ENCODE results near the gene DNLZ.

GRCh38 chr9:136386018-136386417 lies 22.5 kb upstream of the DNLZ start:
- TF ChIP-seq, protein P1, sequence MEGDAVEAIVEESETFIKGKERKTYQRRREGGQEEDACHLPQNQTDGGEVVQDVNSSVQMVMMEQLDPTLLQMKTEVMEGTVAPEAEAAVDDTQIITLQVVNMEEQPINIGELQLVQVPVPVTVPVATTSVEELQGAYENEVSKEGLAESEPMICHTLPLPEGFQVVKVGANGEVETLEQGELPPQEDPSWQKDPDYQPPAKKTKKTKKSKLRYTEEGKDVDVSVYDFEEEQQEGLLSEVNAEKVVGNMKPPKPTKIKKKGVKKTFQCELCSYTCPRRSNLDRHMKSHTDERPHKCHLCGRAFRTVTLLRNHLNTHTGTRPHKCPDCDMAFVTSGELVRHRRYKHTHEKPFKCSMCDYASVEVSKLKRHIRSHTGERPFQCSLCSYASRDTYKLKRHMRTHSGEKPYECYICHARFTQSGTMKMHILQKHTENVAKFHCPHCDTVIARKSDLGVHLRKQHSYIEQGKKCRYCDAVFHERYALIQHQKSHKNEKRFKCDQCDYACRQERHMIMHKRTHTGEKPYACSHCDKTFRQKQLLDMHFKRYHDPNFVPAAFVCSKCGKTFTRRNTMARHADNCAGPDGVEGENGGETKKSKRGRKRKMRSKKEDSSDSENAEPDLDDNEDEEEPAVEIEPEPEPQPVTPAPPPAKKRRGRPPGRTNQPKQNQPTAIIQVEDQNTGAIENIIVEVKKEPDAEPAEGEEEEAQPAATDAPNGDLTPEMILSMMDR (IDR thresholded peaks at IDR 0.05), result no peak
- TF ChIP-seq POLR2A (IDR thresholded peaks at IDR 0.05), result no peak
